Small intestine (tissue), 7 donors: ENCODE results near the gene MAML2. TPM values are rescaled to one million over a fixed set of nuclear protein-coding genes. Genes with fewer than 3 reads are reported as not detected.
A peak's percentile ranks its signal among the peaks of the same experiment; 100 is the strongest.

Experiments used
- DNase-seq, 2 donors: peaks; one replicate each; pipeline versions ENCODE4 v3.0.0 to v3.0.0-alpha.2; 2013
- FAIRE-seq: peaks from 2 replicates; lab custom pipeline; 2012; peaks lifted over from hg19 to GRCh38; lab: Jason Lieb, UNC
- H3K27ac ChIP-seq, 3 donors: one replicate each; pipeline ENCODE4 v1.5.1; 2013; ENCODE audit warnings: low read length in 2 of 3, mild to moderate bottlenecking in 2 of 3, control low read depth in 1 of 3, inconsistent platforms in 1 of 3, low read depth in 1 of 3, moderate library complexity in 1 of 3
- H3K27me3 ChIP-seq, 3 donors: one replicate each; pipeline ENCODE4 v1.6.1; 2013; ENCODE audit warnings: low read length in 3 of 3, inconsistent platforms in 1 of 3; ENCODE audit not compliant: control insufficient read depth in 3 of 3, insufficient read depth in 3 of 3
- H3K36me3 ChIP-seq, 3 donors: one replicate each; pipeline ENCODE4 v1.6.1; 2013; ENCODE audit warnings: low read length in 3 of 3, inconsistent platforms in 1 of 3, low read depth in 1 of 3, mild to moderate bottlenecking in 1 of 3, moderate library complexity in 1 of 3; ENCODE audit not compliant: control insufficient read depth in 3 of 3, insufficient read depth in 2 of 3
- H3K4me1 ChIP-seq, 3 donors: one replicate each; pipeline ENCODE4 v1.6.1; 2013; ENCODE audit warnings: low read length in 2 of 3, inconsistent platforms in 1 of 3, low read depth in 1 of 3, mild to moderate bottlenecking in 1 of 3, moderate library complexity in 1 of 3; ENCODE audit not compliant: control insufficient read depth in 3 of 3, insufficient read depth in 2 of 3
- H3K4me3 ChIP-seq, 3 donors: one replicate each; pipeline ENCODE4 v1.5.1; 2013; ENCODE audit warnings: low read length in 3 of 3, control low read depth in 1 of 3, inconsistent platforms in 1 of 3, low read depth in 1 of 3, mild to moderate bottlenecking in 1 of 3, moderate library complexity in 1 of 3
- H3K9me3 ChIP-seq, 2 donors: one replicate each; pipeline ENCODE4 v1.6.1; 2013; ENCODE audit warnings: low read depth in 1 of 2, low read length in 1 of 2; ENCODE audit not compliant: control insufficient read depth in 2 of 2, insufficient read depth in 1 of 2
- WGBS, 3 donors: extraction: QIAGEN DNeasy Blood & Tissue Kit; methylation state at CpG; one replicate each; pipeline ENCODE4 v1.1.7; 2013; 5-methylcytosine and 5-hydroxymethylcytosine counted together
- polyA plus RNA-seq, 4 donors: library from polyadenylated mRNA; stranded (reverse) in 3 of 4; unstranded in 1 of 4; fragments of 200-250 nt in 3 of 4; fragments of 120-200 nt in 1 of 4; gene quantifications; one replicate each; pipeline versions ENCODE4 v1.2.1 to v1.2.3, GENCODE V29; 2013
- donor health status: healthy with polysubstance abuse.
- donor health status: control.
- donor health status: control.
- donor health status: Bipolar disorder and iron deficiency.
- donor health status: healthy.

MAML2 gene
- polyA plus RNA-seq, 4 donors, result 0.45 to 11.6 (median 1.6) TPM

GRCh38 chr11:96161307-96162089 is 181.5 kb downstream of the MAML2 start:
- FAIRE-seq (no peak), DNase-seq (no peak)
- no peak overlapping the region for H3K4me3 ChIP-seq
- H3K36me3 ChIP-seq, result no peaks in the 10 kb centered on the region
- no peaks in the 10 kb centered on the region for H3K4me1 ChIP-seq
- peak overlapping the region in 1 of 3 donors; percentile 75 for H3K27ac ChIP-seq
- 74 to 91% (median 88%) methylated on average over 10 of the region's 10 CpGs for WGBS, 3 donors
- H3K9me3 ChIP-seq, result no peaks in the 10 kb centered on the region
- no peaks in the 10 kb centered on the region for H3K27me3 ChIP-seq

DNA sequence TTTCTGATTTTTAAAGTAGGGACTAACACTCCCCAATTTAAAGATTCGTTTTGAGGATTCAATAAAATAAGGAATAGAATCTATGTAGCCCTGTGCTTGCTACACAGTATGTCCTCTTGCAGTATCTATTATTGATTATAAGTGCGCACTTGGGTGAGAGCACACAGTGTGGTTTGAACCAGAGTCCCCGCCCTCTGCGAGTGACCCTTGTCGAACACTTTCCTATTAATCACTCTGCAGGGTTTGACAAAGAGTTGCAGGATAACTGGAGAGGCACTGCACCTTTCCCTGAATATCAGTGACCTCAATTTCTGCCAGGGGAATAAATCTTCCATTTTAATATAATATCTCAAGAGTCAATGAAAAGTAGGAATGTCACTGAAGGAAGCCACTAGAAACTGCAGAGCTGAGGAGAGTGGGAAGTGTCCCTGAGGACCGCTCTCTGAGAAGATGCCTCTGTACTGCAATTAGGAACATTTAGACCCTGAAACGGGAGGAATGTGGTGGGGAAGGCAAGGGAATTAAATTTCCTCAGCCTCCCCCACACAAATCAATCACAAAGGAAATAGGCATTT is 182.2 kb downstream of the MAML2 start:
- H3K27ac ChIP-seq, result peak overlapping the region in 1 of 3 donors; percentile 75
- DNase-seq (no peak), FAIRE-seq (no peak)
- WGBS, 3 donors, result 80 to 90% (median 81%) methylated on average over 7 of the region's 7 CpGs
- H3K36me3 ChIP-seq, result peaks cover 0 to 4% (median 0%) of the 10 kb centered on the region in 3 donors
- H3K27me3 ChIP-seq, result no peaks in the 10 kb centered on the region
- no peak overlapping the region for H3K4me3 ChIP-seq
- no peaks in the 10 kb centered on the region for H3K9me3 ChIP-seq
- peaks cover 0 to 6% (median 0%) of the 10 kb centered on the region in 3 donors for H3K4me1 ChIP-seq

- DNase-seq (no peak), FAIRE-seq (no peak)
- H3K27ac ChIP-seq, result no peak overlapping the region
- no peaks in the 10 kb centered on the region for H3K9me3 ChIP-seq
- peaks cover 0 to 4% (median 0%) of the 10 kb centered on the region in 3 donors for H3K36me3 ChIP-seq
- no peak overlapping the region for H3K4me3 ChIP-seq
- WGBS, 3 donors, result 61 to 86% (median 64%) methylated on average over 6 of the region's 6 CpGs
- no peaks in the 10 kb centered on the region for H3K27me3 ChIP-seq
- H3K4me1 ChIP-seq, result peaks cover 0 to 13% (median 0%) of the 10 kb centered on the region in 3 donors
These were observed 183.0 kb downstream of the MAML2 start for GRCh38 chr11:96159968-96160367.

GRCh38 chr11:96158126-96158525 is 184.9 kb downstream of the MAML2 start:
- no peak for DNase-seq
- Histone ChIP-seq H3K36me3 (peaks cover 0 to 4% (median 0%) of the 10 kb centered on the region in 3 donors), H3K9me3 (no peaks in the 10 kb centered on the region), H3K4me3 (no peak overlapping the region), H3K4me1 (peaks cover 0 to 17% (median 0%) of the 10 kb centered on the region in 3 donors), H3K27ac (peak overlapping the region in 1 of 3 donors; percentile 57), H3K27me3 (no peaks in the 10 kb centered on the region)
- no peak for FAIRE-seq
- 73 to 75% (median 75%) methylated on average over 1 of the region's 1 CpG for WGBS, 3 donors

GRCh38 chr11:96157517-96157873 is 185.5 kb downstream of the MAML2 start:
- Histone ChIP-seq H3K9me3 (no peaks in the 10 kb centered on the region), H3K36me3 (peaks cover 0 to 4% (median 0%) of the 10 kb centered on the region in 3 donors), H3K4me3 (no peak overlapping the region), H3K4me1 (peaks cover 0 to 17% (median 0%) of the 10 kb centered on the region in 3 donors), H3K27me3 (no peaks in the 10 kb centered on the region), H3K27ac (peak overlapping the region in 2 of 3 donors; percentile 73 to 89)
- DNase-seq (no peak), FAIRE-seq (no peak)

GRCh38 chr11:96156379-96156722 is 186.6 kb downstream of the MAML2 start:
- H3K27me3 ChIP-seq, result no peaks in the 10 kb centered on the region
- H3K27ac ChIP-seq, result peak overlapping the region in 2 of 3 donors; percentile 73 to 91
- H3K9me3 ChIP-seq, result no peaks in the 10 kb centered on the region
- WGBS, 3 donors, result 37 to 85% (median 68%) methylated on average over 3 of the region's 3 CpGs
- no peak for FAIRE-seq
- H3K36me3 ChIP-seq, result peaks cover 0 to 6% (median 0%) of the 10 kb centered on the region in 3 donors
- peaks cover 0 to 17% (median 0%) of the 10 kb centered on the region in 3 donors for H3K4me1 ChIP-seq
- no peak for DNase-seq
- no peak overlapping the region for H3K4me3 ChIP-seq

DNA sequence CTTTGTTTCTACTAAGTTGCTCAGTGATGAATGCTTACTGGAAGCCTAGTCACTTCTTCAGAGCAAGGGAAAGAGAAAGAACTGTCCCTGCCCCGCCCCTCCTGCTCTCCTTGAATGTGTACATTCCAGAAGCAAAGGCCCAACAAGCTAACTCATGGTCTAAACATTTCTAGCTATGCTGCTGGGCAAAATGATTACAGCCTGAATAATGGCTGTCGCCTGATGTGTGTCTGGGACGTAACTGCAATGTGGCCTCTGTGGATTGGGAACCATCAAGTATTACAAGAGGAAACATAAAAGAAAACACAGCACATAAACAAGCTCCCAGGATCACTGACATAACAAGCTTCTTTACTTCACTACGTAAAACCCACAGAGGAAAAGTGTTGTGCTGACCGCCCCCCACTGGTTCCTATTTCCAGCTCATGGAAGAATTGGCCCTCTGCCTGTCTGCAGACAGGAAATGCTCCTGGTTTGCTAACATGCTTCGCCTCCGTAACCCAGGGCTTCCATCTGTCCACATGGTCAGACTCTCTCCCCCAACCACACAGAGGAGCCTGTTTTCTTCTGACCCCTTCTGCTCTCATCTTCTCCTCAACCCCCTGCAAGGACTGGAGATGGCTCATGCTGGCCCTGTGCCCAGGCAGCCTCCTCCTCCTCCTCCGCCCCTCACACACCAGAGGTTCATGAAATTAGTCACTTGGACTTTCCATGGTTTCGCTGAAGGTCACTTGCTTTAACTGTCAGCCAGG is 187.2 kb downstream of the MAML2 start:
- no peaks in the 10 kb centered on the region for H3K9me3 ChIP-seq
- H3K27ac ChIP-seq, result peak overlapping the region in 2 of 3 donors; percentile 73 to 91
- 49 to 82% (median 62%) methylated on average over 9 of the region's 9 CpGs for WGBS, 3 donors
- H3K36me3 ChIP-seq, result peaks cover 0 to 6% (median 0%) of the 10 kb centered on the region in 3 donors
- H3K4me3 ChIP-seq, result no peak overlapping the region
- FAIRE-seq (no peak), DNase-seq (peak; percentile 34 to 67)
- H3K4me1 ChIP-seq, result peaks cover 0 to 17% (median 0%) of the 10 kb centered on the region in 3 donors
- H3K27me3 ChIP-seq, result no peaks in the 10 kb centered on the region

- no peak for FAIRE-seq
- Histone ChIP-seq H3K4me3 (no peak overlapping the region), H3K36me3 (peaks cover 0 to 6% (median 0%) of the 10 kb centered on the region in 3 donors), H3K27me3 (no peaks in the 10 kb centered on the region), H3K4me1 (peaks cover 0 to 17% (median 0%) of the 10 kb centered on the region in 3 donors), H3K27ac (peak overlapping the region in 2 of 3 donors; percentile 59 to 73), H3K9me3 (no peaks in the 10 kb centered on the region)
- DNase-seq, result no peak
- WGBS, 3 donors, result 77 to 86% (median 78%) methylated on average over 7 of the region's 7 CpGs
These were observed 188.0 kb downstream of the MAML2 start for GRCh38 chr11:96154802-96155520.
